ENCODE results near the gene MRPL30.
"Not testable (repeated sequence)": the region's sequence is repeated elsewhere in the genome, so short reads cannot be mapped to it uniquely, and the experiment has no call there.

The MRPL30 gene

DNA sequence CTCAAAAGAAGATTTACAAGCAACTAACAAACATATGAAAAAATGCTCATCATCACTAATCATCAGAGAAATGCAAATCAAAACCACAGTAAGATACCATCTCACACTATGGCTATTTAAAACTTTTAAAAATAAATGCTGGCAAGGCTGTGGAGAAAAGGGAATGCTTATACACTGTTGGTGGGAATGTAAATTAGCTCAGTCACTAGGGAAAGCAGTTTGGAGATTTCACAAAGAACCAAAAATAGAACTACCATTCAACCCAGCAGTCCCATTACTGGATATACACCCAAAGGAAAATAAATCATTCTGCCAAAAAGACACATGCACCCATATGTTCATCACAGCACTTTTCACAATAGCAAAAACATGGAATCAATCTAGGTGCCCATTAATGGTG lies 52.2 kb downstream of the MRPL30 start:
- not testable (repeated sequence) for H3K36me3 ChIP-seq (ENCODE audit: control insufficient read depth, insufficient read depth, low read length); H3K27me3 ChIP-seq (ENCODE audit: control insufficient read depth, insufficient read depth, low read length); H3K9me3 ChIP-seq (ENCODE audit: control insufficient read depth, insufficient read depth, low read length); H3K4me1 ChIP-seq (ENCODE audit: control insufficient read depth, insufficient read depth, low read length); H3K4me3 ChIP-seq (ENCODE audit: low read length); DNase-seq (ENCODE audit: low read depth, low spot score); H3K27ac ChIP-seq (ENCODE audit: low read length)

DNA sequence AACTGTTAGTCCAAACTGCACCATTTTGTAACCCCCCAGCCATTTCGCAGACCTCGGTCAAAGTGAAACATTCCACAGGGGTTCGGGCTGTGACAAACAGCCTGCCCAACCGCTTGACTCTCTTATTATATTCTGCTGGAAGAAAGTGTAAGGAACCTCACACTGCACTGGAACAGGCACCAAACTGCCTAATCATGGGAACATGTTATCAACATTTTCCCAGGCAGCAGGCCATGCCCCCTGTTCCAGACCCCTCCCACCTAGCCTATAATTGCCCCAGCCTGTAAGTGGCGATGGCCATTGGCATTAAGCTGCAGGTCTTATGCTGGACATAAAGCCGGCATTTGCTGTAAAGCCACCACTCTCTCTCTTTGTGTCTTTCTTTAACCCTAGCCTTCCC lies 57.6 kb downstream of the MRPL30 start:
- no CpG with 5 or more reads among the region's 6 CpGs for WGBS (ENCODE audit: insufficient coverage, insufficient read length)
- H3K27ac ChIP-seq (ENCODE audit: low read length), result no peak overlapping the region
- no peaks in the 10 kb centered on the region for H3K36me3 ChIP-seq (ENCODE audit: control insufficient read depth, insufficient read depth, low read length)
- H3K9me3 ChIP-seq (ENCODE audit: control insufficient read depth, insufficient read depth, low read length), result no peaks in the 10 kb centered on the region
- DNase-seq (ENCODE audit: low read depth, low spot score), result no peak
- no peaks in the 10 kb centered on the region for H3K27me3 ChIP-seq (ENCODE audit: control insufficient read depth, insufficient read depth, low read length)
- no peak overlapping the region for H3K4me3 ChIP-seq (ENCODE audit: low read length)
- no peaks in the 10 kb centered on the region for H3K4me1 ChIP-seq (ENCODE audit: control insufficient read depth, insufficient read depth, low read length)

DNA sequence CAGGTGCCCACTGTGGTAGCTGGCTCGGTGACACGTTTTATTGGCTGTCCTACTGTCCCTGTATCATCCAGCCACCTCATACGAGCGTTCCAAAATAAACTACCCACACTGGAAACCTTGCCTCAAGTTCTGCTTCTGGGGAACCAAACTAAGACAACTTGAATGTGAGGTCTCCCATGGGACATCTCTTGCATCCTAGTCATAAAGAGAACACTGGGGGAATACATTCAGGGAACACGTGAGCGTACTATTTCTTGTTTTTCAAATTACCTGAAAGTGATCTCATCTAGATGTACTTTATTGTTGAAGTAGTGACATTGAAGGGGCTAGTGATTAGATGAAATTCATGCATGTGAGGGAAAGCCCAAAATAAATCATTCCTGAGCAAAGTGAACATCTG lies 59.4 kb downstream of the MRPL30 start:
- Histone ChIP-seq H3K27me3 (ENCODE audit: control insufficient read depth, insufficient read depth, low read length) (no peaks in the 10 kb centered on the region), H3K9me3 (ENCODE audit: control insufficient read depth, insufficient read depth, low read length) (no peaks in the 10 kb centered on the region), H3K36me3 (ENCODE audit: control insufficient read depth, insufficient read depth, low read length) (no peaks in the 10 kb centered on the region), H3K4me1 (ENCODE audit: control insufficient read depth, insufficient read depth, low read length) (no peaks in the 10 kb centered on the region), H3K4me3 (ENCODE audit: low read length) (no peak overlapping the region), H3K27ac (ENCODE audit: low read length) (no peak overlapping the region)
- WGBS (ENCODE audit: insufficient coverage, insufficient read length), result no CpG with 5 or more reads among the region's 6 CpGs
- DNase-seq (ENCODE audit: low read depth, low spot score), result no peak

DNA sequence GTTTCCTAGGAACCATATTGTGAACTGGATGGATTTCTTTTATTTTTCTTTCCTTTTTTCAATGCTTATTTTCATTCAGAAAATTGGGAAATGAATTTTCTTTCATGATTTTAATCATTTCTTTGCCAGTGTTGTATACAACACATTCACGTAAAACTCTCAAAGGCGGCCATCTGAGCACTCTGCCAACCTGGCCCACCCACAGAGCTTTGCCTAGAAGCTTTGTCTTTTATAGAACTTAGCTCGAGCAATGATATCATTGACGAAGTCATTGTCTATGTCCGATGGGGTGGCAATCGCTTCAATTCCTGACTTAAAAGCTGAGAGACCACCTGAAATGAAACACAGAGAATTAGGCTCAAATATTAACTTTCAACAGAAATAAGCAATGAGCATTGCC lies 61.2 kb downstream of the MRPL30 start:
- no peak for DNase-seq (ENCODE audit: low read depth, low spot score)
- WGBS (ENCODE audit: insufficient coverage, insufficient read length), result no CpG with 5 or more reads among the region's 6 CpGs

More for the DNA sequence above, 61.2 kb downstream of the MRPL30 start:
- no peak overlapping the region for H3K4me3 ChIP-seq (ENCODE audit: low read length)
- no peaks in the 10 kb centered on the region for H3K9me3 ChIP-seq (ENCODE audit: control insufficient read depth, insufficient read depth, low read length)
- H3K36me3 ChIP-seq (ENCODE audit: control insufficient read depth, insufficient read depth, low read length), result no peaks in the 10 kb centered on the region
- no peaks in the 10 kb centered on the region for H3K27me3 ChIP-seq (ENCODE audit: control insufficient read depth, insufficient read depth, low read length)
- H3K27ac ChIP-seq (ENCODE audit: low read length), result no peak overlapping the region
- no peaks in the 10 kb centered on the region for H3K4me1 ChIP-seq (ENCODE audit: control insufficient read depth, insufficient read depth, low read length)

Measured in iPS DF 6.9 (cell line).